ENCODE data around the gene GAREM1. TPM values are rescaled to one million over a fixed set of nuclear protein-coding genes. Genes with fewer than 3 reads are reported as not detected.

The GAREM1 gene
- total RNA-seq, 1 donor from 2014 or later, result 10.0 TPM

- TF ChIP-seq CTCF (IDR thresholded peaks at IDR 0.05; ENCODE audit: insufficient read depth, low read length, severe bottlenecking), result no peak
- Histone ChIP-seq H3K36me3 (ENCODE audit: control insufficient read depth, insufficient read depth, low read length) (no peaks in the 10 kb centered on the region), H3K4me3 (ENCODE audit: low read depth, low read length) (no peak overlapping the region), H3K27me3 (ENCODE audit: control insufficient read depth, insufficient read depth, low read length) (no peaks in the 10 kb centered on the region)
- DNase-seq (ENCODE audit: low read depth), result peak; percentile 50
- no peak for FAIRE-seq
Measured at GRCh38 chr18:32389858-32390257, 80.8 kb downstream of the GAREM1 start.

GRCh38 chr18:32389191-32389590, 81.5 kb downstream of the GAREM1 start:
- no peak for TF ChIP-seq CTCF (IDR thresholded peaks at IDR 0.05; ENCODE audit: insufficient read depth, low read length, severe bottlenecking)
- H3K4me3 ChIP-seq (ENCODE audit: low read depth, low read length), result no peak overlapping the region
- no peak for FAIRE-seq
- no peaks in the 10 kb centered on the region for H3K36me3 ChIP-seq (ENCODE audit: control insufficient read depth, insufficient read depth, low read length)
- no peak for DNase-seq (ENCODE audit: low read depth)
- H3K27me3 ChIP-seq (ENCODE audit: control insufficient read depth, insufficient read depth, low read length), result no peaks in the 10 kb centered on the region

GRCh38 chr18:32386471-32386870, 84.2 kb downstream of the GAREM1 start:
- FAIRE-seq, result no peak
- no peak for DNase-seq (ENCODE audit: low read depth)
- Histone ChIP-seq H3K36me3 (ENCODE audit: control insufficient read depth, insufficient read depth, low read length) (no peaks in the 10 kb centered on the region), H3K4me3 (ENCODE audit: low read depth, low read length) (no peak overlapping the region), H3K27me3 (ENCODE audit: control insufficient read depth, insufficient read depth, low read length) (no peaks in the 10 kb centered on the region)
- no peak for TF ChIP-seq CTCF (IDR thresholded peaks at IDR 0.05; ENCODE audit: insufficient read depth, low read length, severe bottlenecking)

GRCh38 chr18:32383050-32383819, 87.4 kb downstream of the GAREM1 start:
- peak; percentile 100 for DNase-seq (ENCODE audit: low read depth)
- peak; percentile 100 for FAIRE-seq
- no peak for TF ChIP-seq CTCF (IDR thresholded peaks at IDR 0.05; ENCODE audit: insufficient read depth, low read length, severe bottlenecking)
- Histone ChIP-seq H3K36me3 (ENCODE audit: control insufficient read depth, insufficient read depth, low read length) (no peaks in the 10 kb centered on the region), H3K4me3 (ENCODE audit: low read depth, low read length) (no peak overlapping the region), H3K27me3 (ENCODE audit: control insufficient read depth, insufficient read depth, low read length) (no peaks in the 10 kb centered on the region)

GRCh38 chr18:32381761-32382160, 88.9 kb downstream of the GAREM1 start:
- H3K4me3 ChIP-seq (ENCODE audit: low read depth, low read length), result no peak overlapping the region
- DNase-seq (ENCODE audit: low read depth) (peak; percentile 62), FAIRE-seq (peak; percentile 7)
- H3K27me3 ChIP-seq (ENCODE audit: control insufficient read depth, insufficient read depth, low read length), result no peaks in the 10 kb centered on the region
- no peak for TF ChIP-seq CTCF (IDR thresholded peaks at IDR 0.05; ENCODE audit: insufficient read depth, low read length, severe bottlenecking)
- H3K36me3 ChIP-seq (ENCODE audit: control insufficient read depth, insufficient read depth, low read length), result no peaks in the 10 kb centered on the region

- DNase-seq (ENCODE audit: low read depth) (no peak), FAIRE-seq (no peak)
- no peaks in the 10 kb centered on the region for H3K36me3 ChIP-seq (ENCODE audit: control insufficient read depth, insufficient read depth, low read length)
- H3K4me3 ChIP-seq (ENCODE audit: low read depth, low read length), result no peak overlapping the region
- no peak for TF ChIP-seq CTCF (IDR thresholded peaks at IDR 0.05; ENCODE audit: insufficient read depth, low read length, severe bottlenecking)
- H3K27me3 ChIP-seq (ENCODE audit: control insufficient read depth, insufficient read depth, low read length), result no peaks in the 10 kb centered on the region
Measured at GRCh38 chr18:32380559-32380958, 90.1 kb downstream of the GAREM1 start.
